ENCODE measurements around the gene LMO4. TPM values are rescaled to one million over a fixed set of nuclear protein-coding genes. Genes with fewer than 3 reads are reported as not detected.

The LMO4 gene
- total RNA-seq, 1 experiment from 2014 or later, result 88.9 TPM

DNA sequence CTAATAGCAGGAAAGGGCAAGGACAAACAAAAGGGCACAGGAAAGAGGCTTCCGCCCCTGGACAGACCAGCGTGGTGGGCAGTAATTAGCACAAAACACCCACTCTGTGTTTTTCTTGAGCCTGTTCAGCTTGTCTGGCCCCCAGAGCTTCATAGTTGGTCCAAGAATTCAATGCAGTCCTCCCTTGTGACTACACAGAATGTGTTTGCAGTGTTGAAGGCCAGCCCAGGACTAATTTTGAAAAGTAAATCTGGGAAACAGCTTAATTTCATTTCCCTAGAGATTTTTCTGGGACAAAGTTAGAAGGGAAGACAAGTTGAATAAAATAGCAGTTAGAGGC, 49.2 kb upstream of the LMO4 start (continued):
- TF ChIP-seq, protein P1, sequence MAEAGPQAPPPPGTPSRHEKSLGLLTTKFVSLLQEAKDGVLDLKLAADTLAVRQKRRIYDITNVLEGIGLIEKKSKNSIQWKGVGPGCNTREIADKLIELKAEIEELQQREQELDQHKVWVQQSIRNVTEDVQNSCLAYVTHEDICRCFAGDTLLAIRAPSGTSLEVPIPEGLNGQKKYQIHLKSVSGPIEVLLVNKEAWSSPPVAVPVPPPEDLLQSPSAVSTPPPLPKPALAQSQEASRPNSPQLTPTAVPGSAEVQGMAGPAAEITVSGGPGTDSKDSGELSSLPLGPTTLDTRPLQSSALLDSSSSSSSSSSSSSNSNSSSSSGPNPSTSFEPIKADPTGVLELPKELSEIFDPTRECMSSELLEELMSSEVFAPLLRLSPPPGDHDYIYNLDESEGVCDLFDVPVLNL (CRISPR knock-in tag; IDR thresholded peaks at IDR 0.05; ENCODE audit: borderline replicate concordance, low read depth), result no peak
- TF ChIP-seq, protein P2, sequence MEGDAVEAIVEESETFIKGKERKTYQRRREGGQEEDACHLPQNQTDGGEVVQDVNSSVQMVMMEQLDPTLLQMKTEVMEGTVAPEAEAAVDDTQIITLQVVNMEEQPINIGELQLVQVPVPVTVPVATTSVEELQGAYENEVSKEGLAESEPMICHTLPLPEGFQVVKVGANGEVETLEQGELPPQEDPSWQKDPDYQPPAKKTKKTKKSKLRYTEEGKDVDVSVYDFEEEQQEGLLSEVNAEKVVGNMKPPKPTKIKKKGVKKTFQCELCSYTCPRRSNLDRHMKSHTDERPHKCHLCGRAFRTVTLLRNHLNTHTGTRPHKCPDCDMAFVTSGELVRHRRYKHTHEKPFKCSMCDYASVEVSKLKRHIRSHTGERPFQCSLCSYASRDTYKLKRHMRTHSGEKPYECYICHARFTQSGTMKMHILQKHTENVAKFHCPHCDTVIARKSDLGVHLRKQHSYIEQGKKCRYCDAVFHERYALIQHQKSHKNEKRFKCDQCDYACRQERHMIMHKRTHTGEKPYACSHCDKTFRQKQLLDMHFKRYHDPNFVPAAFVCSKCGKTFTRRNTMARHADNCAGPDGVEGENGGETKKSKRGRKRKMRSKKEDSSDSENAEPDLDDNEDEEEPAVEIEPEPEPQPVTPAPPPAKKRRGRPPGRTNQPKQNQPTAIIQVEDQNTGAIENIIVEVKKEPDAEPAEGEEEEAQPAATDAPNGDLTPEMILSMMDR (IDR thresholded peaks at IDR 0.05), result no peak

DNA sequence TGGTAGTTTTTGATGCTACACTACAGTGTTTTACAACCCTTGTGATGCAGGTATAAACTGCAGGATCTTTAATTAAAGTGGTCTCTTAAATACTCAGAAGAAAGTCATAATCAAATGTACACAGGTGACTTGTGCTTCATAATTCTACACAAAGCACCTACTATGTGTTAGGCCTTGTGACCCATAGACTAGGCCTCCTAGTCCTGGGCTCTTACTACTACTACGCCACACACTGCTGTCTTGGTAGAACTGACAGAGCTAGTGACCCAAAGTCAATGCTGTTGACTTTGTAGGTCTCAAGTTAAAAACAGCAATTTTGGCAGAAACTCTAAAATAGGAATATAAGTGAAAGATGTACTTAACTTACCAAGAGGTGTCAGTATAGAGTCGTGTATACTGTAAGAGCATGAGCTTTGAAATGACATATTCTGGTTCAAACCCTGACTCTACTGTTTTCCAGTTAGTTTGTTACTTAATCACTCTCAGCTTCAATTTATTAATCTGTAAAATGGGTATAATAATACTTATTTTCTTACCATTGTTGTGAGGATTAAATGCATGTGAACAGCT, 48.6 kb upstream of the LMO4 start:
- no peak for TF ChIP-seq CREM (CRISPR knock-in tag; IDR thresholded peaks at IDR 0.05)
- TF ChIP-seq, protein P3, sequence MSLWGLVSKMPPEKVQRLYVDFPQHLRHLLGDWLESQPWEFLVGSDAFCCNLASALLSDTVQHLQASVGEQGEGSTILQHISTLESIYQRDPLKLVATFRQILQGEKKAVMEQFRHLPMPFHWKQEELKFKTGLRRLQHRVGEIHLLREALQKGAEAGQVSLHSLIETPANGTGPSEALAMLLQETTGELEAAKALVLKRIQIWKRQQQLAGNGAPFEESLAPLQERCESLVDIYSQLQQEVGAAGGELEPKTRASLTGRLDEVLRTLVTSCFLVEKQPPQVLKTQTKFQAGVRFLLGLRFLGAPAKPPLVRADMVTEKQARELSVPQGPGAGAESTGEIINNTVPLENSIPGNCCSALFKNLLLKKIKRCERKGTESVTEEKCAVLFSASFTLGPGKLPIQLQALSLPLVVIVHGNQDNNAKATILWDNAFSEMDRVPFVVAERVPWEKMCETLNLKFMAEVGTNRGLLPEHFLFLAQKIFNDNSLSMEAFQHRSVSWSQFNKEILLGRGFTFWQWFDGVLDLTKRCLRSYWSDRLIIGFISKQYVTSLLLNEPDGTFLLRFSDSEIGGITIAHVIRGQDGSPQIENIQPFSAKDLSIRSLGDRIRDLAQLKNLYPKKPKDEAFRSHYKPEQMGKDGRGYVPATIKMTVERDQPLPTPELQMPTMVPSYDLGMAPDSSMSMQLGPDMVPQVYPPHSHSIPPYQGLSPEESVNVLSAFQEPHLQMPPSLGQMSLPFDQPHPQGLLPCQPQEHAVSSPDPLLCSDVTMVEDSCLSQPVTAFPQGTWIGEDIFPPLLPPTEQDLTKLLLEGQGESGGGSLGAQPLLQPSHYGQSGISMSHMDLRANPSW (CRISPR knock-in tag; conservative IDR thresholded peaks at IDR 0.05; ENCODE audit: low read depth), result no peak
- Mint-ChIP-seq H3K4me1 (peaks cover 10% of the 10 kb centered on the region), H3K27me3 (ENCODE audit: low read depth) (no peaks in the 10 kb centered on the region), H3K4me3 (no peak overlapping the region), H3K9me3 (no peaks in the 10 kb centered on the region), H3K36me3 (no peaks in the 10 kb centered on the region), H3K27ac (no peak overlapping the region)
- ChIA-PET CTCF (interaction anchor here (0.6 to 1.7 kb wide), 20 partner anchors 13 to 799 kb away, joined by 3 to 6 read pairs (median 4); partner anchors contain the start of gene LMO4), POLR2A (interaction anchor here (0.6 to 0.8 kb wide), 2 partner anchors 130 to 297 kb away, joined by 3 read pairs; no protein-coding TSS in a partner anchor)
- ATAC-seq (peak; percentile 69), DNase-seq (ENCODE audit: low spot score) (no peak)

GRCh38 chr1:87284456-87285240, 44.0 kb upstream of the LMO4 start:
- ChIA-PET CTCF (interaction anchor here (1.0 to 1.5 kb wide), 2 partner anchors 133 to 164 kb away, joined by 3 to 5 read pairs; no protein-coding TSS in a partner anchor), POLR2A (no interaction called here)
- H3K27me3 Mint-ChIP-seq (ENCODE audit: low read depth), result no peaks in the 10 kb centered on the region
- DNase-seq (ENCODE audit: low spot score) (no peak), ATAC-seq (no peak)
- peaks cover 11% of the 10 kb centered on the region for H3K4me1 Mint-ChIP-seq
- TF ChIP-seq MXD4 (CRISPR knock-in tag; IDR thresholded peaks at IDR 0.05; ENCODE audit: borderline replicate concordance) (no peak), IRF2 (CRISPR knock-in tag; IDR thresholded peaks at IDR 0.05; ENCODE audit: borderline replicate concordance, low read depth) (no peak), ZMAT4 (CRISPR knock-in tag; IDR thresholded peaks at IDR 0.05) (no peak), RORB (CRISPR knock-in tag; IDR thresholded peaks at IDR 0.05) (no peak), PRRX2 (CRISPR knock-in tag; IDR thresholded peaks at IDR 0.05) (no peak), ATF6 (CRISPR knock-in tag; IDR thresholded peaks at IDR 0.05) (no peak), EMX1 (CRISPR knock-in tag; IDR thresholded peaks at IDR 0.05) (no peak), ZNF423 (CRISPR knock-in tag; IDR thresholded peaks at IDR 0.05) (no peak)
- TF ChIP-seq, protein P3 (CRISPR knock-in tag; conservative IDR thresholded peaks at IDR 0.05; ENCODE audit: low read depth), result no peak
- no peaks in the 10 kb centered on the region for H3K36me3 Mint-ChIP-seq
- H3K27ac Mint-ChIP-seq, result no peak overlapping the region
- peaks cover 5% of the 10 kb centered on the region for H3K9me3 Mint-ChIP-seq
- H3K4me3 Mint-ChIP-seq, result no peak overlapping the region

Data from WTC11 (cell line).